SW480 (cell line): Measurements from ENCODE around the gene FIZ1.
A peak's percentile ranks its signal among the peaks of the same experiment; 100 is the strongest.

Experiments used
- DNase-seq: peaks from one replicate; pipeline ENCODE4 v3.0.0-alpha.2; 2016; ENCODE audit warnings: low spot score

FIZ1 gene

DNA sequence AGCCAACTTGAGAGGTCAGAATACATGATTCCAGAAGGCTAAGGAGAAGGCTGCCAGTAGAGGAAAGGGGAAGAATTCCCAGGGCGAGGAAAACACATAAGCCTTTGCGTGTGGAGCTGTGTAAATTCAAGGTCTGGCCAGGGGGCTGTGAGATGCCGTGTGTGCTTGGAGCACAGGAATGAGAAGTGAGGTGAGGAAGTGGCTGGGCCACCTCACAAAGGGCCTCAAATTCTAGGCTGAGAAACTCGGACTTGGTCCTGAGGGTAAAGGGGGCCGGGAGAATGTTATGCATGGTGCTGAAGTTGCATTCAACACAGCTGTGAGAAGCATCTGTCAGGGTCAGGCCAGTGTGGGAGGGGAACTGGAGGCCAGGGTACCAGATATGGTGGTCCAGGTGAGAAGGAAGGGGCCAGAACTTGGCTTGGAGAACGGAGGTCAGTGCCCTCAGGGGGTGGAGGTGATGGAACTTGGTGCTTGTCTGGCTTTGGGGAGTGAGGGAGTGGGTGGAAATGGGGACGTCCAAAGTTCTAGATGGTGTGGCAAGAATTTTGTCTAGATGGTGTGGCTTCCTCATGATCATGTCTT, 36.6 kb upstream of the FIZ1 start:
- DNase-seq, result no peak

DNA sequence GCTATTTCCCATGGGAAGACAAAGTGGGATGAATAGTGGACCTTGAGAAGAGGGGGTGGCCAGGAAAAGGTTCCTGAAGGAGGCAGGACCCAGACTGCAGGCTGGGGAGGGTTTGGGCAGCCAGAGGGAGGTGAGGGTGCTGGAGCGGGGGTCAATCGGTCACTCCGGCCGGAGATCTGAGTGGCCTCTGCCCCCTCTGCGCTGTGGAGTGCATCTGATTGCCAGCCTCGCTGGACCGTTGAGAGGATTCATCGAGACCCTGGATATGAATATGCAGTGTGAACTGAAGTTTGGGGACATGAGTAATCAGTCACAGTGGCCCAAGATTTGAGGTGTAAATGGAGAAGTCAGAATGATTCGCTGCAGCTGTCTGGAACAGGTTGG, 36.0 kb upstream of the FIZ1 start:
- no peak for DNase-seq

DNA sequence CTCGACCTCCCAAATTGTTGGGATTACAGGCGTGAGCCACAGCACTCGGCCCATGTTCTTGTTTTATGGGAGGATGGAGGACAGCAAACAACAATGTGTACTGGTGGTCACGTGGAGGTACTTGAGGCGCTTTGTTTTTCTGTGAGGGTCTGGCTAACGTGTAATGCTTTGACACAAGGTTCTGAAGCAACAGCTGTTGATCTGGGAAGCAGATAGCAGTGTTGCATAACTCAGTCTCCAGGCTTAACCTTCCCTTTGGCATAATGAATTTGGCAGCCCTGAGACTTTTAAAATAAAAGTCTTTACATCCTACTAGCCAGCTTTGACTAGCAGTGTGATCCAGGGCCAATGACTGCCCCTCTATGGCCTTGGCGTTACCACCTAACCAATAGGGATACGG, 34.5 kb upstream of the FIZ1 start:
- no peak for DNase-seq

DNA sequence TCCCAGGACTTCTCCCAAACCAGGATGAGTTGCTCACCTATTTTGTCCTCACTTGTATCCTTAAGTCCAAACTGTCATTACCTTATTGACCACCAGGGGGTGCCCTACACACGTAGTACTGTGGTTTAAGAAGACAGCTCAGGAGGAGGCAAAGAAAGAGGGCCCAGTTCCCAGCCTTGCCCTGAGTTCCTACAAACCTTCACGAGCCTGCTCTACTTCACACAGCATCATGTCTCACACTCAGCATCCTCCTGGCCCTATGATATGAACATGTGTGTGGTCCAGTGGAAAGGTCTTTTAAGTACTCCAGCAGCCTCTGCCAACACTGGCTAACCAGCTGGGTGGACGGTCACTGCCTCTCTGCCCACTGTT, 33.1 kb upstream of the FIZ1 start:
- DNase-seq, result peak; percentile 91

DNA sequence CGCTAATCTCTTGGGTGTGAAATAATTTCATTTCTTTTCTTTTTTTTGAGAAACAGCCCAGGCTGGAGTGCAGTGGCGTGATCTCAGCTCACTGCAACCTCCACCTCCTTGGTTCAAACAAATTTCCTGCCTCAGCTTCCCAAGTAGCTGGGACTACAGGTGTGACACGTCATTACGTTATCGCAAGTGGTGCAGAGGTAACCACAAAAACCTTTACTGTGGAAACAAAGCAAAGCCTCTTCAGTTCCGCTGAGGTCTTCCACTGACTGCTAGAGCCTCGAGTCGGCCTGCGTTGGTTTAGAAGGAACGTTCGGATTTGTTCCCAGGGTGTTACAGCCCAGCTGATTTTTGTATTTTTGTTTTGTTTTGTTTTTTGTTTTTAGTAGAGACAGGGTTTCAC, 27.0 kb upstream of the FIZ1 start:
- no peak for DNase-seq

DNA sequence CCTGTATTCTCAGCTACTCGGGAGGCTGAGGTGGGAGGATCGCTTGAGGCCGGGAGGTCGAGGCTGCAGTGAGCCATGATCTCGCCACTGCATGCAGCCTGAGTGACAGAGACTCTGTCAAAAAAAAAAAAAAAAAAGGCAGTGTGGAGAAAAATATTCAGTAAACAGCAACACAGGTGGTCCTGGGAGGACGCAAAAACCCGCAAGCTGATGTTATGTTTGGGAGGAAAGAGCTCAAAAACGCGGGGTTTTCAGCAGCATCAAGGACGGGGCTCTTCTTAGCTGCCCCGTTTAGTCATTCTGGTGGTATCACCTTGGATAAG, 25.6 kb upstream of the FIZ1 start:
- DNase-seq, result no peak

DNA sequence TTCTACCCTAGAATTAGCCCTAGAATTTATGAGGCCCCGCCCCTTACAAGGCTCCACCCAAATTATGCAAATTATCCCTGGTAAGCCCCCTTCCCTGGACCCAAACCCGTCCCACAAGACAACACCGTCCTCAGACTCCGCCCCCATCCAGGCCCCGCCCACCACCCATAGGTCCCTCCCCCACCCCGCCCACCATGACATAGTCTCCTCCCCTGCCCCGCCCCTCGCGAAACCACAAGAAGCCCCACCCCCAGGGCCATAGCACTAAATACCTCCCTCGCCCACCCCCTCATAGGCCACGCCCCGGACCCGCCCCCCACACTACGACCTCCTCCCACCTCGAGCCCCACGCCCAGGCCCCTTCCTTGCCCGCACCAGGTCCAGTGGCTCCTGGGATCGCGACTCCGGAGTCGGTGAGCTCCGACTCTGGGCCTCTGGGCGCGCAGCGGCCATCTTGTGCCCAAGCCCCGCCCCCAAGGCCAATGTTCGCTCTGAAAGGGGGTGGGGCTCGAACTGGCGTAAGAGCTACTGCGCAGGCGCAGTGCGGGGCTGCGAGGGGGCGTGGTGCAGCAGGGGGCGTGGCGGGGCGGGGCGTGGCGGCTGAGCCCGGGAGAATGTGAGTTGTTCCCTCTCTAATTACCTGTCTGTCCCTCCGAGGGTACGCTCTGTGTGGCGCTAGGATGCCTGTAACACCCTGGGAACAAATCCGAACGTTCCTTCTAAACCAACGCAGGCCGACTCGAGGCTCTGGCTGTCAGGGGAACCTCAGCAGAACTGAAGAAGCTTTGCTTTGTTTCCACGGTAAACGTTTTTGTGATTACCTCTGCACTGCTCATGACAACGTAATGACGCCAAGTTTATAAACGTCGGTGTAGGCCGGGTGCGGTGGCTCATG, 25.0 kb upstream of the FIZ1 start, which contains the start of gene ZNF784:
Gene ZNF784, minus strand, starts transcription at position 458 of the 895 bp plus-strand sequence. Its CDS starts 5 bp downstream, at position 453.
- peak; percentile 93 for DNase-seq

DNA sequence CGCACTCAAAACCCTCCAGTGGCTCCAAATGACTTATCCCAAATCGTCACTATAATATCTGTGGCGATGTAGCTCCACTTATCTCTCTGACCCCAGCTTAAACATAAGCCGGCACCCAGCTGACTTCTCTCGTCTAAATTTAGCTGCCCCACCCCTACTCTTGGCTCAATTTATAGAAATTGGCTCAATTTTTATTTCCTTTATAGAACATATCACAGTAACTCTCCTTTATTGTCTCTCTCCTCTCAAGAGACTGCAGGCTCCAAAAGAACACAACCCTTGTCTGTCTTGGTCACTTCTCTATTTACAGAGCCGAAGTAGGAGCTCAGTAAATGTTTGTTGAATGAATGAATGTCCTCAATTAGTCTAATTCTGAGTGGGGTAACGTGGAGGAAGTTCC, 24.2 kb upstream of the FIZ1 start:
- DNase-seq, result no peak

DNA sequence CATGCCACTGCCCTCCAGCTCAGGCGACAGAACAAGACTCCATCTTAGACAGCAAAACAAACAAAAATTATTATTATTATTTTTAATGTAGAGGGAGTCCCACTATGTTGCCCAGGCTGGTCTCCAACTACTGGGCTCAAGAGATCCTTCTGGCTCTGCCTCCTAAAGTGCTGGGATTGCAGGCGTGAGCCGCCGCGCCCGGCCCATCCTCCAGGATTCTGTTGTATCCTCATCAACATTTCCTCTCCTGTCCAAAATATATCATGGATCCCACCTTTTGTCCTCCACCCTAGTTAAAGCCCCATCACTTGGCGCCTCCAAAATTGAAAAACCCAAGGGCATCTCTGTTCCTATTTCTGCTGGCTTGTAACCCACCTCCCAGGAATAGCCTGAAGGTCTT, 23.8 kb upstream of the FIZ1 start:
- no peak for DNase-seq

DNA sequence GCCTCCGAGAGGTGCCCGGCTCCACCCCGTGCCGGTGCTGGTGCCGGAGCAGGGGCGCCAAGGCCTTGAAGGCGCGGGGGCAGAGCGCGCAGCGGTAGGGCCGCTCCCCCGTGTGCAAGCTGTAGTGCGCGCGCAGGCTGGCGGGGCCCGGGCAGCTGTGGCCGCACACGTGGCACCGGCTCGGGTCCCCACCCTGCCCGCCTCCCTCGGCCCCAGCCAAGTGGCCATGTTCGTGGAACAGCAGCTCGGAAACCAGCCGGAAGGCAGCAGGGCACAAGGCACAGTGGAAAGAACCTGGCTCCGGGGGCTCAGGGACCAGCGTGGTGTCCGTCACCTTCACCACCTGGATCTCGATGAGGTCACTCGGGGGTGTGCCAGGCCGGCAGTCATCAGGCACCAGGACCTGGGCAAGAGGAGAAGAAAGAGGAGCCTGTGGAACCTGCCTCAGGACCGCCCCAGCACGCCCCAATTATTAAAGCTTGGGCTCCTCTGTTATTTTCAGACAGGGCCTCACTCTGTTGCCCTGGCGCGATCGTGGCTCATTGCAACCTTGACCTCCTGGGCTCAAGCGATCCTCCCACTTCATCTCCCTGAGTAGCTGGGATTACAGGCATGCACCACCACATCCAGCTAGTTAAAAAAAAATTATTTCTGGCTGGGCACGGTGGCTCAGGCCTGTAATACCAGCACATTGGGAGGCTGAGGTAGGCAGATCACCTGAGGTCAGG, 23.1 kb upstream of the FIZ1 start:
- no peak for DNase-seq

DNA sequence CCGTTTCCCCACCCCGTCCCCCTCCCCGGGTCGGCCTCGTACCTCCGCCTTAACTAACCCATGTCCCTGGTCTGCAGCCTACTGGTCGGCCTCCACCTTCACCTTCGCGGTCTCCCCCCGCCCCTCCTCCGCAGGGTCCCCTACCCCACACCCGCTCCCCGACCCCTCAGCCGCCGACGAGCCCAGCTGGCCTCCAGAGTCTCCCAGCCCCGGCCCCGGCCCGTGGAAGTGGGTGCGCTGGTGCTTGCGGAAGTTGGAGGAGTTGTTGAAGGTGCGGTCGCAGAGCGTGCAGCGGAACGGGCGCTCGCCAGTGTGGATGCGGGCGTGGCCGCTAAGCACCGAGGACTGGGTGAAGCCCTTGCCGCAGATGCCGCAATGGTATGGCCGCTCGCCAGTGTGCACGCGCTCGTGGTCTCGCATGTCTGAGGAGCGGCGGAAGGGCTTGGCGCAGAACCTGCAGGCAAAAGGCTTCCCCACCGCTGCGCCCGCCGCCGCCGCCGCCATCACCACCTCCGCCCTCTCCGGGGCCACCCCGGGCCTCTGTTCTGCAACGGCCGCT, 22.4 kb upstream of the FIZ1 start:
- DNase-seq, result no peak

DNA sequence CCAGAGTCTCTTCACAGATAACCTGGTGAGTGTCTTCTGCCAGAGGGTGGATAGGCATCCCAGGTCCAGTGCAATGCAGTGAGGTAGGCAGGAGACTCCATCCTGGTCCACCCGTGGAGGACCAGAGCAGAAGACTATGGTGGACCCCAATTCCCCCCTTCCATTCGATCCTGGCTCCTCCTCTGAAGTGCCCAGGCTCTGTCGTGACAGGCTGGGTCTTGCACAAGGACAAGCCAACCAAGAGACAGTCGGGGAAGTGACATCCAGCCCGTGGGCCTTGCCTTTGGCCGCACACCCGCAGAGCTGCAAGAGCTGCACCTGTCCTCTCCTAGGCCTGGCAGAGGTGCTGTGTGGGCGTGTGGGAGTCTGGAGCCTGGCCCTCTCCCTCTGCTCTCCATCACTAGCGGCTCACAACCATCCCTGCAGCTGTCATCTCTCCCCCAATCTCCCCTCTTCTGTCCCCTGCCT, 21.9 kb upstream of the FIZ1 start:
- no peak for DNase-seq

DNA sequence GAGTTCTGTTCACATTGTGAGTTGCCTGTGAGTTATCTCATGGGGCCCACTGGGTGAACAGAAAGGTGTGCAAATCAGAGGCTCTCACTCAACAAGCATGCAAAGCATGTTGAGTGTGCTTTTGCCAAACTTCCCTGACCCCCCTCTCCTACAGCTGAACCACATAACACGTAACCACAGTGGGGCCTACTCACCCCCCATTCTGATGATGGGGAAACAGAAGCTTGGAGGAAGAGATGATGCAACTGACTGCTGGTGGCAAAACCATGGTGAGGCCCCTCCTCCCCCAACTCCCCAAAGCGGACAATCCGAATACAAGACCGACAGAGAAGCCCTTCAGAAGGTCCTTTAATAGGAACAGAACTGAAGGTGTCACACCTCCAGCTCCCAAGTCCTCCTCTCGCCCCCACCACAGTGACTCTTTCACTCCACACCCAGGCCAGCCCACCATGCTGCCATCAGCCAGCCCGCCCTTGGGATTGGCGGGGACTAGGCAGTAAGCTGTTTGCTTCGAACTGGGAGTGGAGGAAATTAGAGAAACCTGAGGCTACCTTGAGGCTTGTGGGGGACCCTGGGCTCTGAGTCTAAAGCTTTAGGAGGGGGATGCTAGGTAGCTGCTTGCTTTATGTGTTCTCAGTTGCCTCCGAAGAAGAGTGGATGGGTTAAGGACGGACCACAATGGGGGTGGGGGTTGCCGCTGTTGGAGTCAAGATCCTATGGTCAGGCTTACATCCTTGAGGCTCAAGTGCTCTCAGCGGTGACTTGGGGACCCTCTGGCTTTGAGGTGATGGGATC, 21.3 kb upstream of the FIZ1 start:
- no peak for DNase-seq

DNA sequence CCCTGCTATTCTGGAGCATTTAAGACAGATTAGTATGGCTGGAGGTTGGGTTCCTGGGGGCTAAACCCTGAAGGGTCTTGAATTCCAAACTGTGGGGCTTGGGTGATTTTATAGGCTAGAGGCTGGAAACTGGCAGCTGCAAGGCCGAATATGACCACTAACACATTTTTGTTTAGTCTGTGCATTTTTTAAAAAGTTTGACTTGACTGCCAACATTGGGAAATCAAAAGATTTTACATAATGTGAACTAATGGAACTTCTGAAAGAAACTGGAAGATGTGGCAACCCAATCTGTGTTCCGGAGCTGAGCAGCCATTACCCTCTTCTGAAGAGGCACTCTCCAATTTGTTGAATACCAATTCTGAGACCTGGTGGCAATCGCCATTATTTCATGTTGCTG, 20.0 kb upstream of the FIZ1 start:
- no peak for DNase-seq

DNA sequence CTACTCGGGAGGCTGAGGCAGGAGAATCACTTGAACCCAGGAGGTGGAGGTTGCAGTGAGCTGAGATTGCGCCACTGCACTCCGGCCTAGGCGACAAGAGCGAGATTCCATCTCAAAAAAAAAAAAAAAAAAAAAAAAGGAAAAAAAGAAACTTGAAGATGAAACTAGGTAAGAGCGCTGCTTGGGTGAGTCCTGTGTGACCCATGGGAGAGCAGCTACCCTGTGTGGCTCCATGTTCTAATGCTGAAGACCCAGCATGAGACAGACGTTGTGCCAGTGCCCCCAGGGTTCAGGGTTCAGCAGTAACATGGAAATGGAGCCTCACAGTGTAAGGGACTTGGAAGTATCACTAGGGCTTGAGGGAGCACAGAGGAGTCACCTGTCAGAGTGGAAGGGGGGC, 19.1 kb upstream of the FIZ1 start:
- no peak for DNase-seq

DNA sequence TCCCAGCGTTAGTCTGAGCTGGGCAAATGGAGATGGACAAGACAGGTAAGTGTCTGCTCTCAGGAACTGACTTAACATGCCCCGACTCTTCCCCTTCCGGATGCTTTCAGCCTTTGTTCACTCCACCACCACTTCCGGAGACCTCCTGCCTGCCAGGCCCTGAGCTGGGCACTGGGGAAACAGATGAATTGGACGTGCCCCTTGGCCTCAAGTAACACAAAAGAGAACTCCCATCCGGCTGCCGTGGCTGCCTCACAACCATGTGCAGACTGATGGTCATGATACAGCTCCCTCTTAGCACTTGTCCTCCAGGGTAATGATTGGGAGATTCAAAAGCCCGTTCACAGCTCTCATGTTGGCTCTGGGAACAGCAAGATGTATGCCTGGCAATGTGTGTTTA, 18.1 kb upstream of the FIZ1 start:
- DNase-seq, result no peak

DNA sequence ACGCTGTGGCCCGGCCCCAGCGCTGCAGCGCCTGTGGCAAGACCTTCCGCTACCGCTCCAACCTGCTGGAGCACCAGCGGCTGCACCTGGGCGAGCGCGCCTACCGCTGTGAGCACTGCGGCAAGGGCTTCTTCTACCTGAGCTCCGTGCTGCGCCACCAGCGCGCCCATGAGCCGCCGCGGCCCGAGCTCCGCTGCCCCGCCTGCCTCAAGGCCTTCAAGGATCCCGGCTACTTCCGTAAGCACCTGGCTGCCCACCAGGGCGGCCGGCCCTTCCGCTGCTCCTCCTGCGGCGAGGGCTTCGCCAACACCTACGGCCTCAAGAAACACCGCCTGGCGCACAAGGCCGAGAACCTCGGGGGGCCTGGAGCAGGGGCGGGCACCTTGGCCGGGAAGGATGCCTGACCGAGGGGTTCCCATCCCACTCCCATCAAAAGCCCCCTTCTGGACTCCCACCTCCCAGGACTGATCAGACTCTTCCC, 17.1 kb upstream of the FIZ1 start:
- DNase-seq, result no peak

DNA sequence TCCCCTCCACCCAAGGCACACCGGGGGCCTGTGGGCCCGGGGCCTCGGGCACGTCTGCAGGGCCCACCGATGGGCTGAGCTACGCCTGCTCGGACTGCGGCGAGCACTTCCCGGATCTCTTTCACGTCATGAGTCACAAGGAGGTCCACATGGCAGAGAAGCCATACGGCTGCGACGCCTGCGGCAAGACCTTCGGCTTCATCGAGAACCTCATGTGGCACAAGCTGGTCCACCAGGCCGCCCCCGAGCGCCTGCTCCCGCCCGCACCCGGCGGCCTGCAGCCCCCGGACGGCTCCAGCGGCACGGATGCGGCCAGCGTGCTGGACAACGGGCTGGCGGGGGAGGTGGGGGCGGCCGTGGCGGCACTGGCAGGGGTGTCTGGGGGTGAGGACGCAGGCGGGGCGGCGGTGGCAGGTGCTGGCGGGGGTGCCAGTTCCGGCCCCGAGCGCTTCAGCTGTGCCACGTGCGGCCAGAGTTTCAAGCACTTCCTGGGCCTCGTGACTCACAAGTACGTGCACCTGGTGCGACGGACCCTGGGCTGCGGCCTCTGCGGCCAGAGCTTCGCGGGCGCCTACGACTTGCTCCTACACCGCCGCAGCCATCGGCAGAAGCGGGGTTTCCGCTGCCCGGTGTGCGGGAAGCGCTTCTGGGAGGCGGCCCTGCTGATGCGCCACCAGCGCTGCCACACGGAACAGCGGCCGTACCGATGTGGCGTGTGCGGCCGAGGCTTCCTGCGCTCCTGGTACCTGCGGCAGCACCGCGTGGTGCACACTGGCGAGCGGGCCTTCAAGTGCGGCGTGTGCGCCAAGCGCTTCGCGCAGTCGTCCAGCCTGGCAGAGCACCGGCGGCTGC, 16.5 kb upstream of the FIZ1 start:
- no peak for DNase-seq

DNA sequence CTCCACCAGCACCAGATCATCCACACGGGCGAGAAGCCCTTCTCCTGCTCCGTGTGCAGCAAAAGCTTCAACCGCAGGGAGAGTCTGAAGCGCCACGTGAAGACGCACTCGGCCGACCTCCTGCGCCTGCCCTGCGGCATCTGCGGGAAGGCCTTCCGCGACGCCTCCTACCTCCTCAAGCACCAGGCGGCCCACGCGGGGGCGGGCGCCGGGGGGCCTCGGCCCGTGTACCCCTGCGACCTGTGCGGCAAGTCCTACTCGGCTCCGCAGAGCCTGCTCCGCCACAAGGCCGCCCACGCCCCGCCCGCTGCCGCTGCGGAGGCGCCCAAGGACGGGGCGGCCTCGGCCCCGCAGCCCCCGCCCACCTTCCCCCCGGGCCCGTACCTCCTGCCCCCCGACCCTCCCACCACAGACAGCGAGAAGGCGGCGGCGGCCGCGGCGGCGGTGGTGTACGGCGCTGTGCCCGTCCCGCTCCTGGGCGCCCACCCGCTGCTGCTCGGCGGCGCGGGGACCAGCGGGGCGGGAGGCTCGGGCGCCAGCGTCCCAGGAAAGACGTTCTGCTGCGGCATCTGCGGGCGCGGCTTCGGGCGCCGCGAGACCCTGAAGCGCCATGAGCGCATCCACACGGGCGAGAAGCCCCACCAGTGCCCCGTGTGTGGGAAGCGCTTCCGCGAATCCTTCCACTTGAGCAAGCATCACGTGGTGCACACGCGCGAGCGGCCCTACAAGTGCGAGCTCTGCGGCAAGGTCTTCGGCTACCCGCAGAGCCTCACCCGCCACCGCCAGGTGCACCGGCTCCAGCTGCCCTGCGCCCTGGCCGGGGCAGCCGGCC, 15.6 kb upstream of the FIZ1 start:
- no peak for DNase-seq
